HG03064 (cell line): ENCODE measurements around the gene OXCT1.
"Not testable (repeated sequence)": the region's sequence is repeated elsewhere in the genome, so short reads cannot be mapped to it uniquely, and the experiment has no call there.

Source experiments
- ATAC-seq: cut with Tn5 transposase; IDR thresholded peaks from one replicate; pipeline ENCODE4 v1.9.1; 2021; ENCODE audit warnings: low read depth; ENCODE audit not compliant: unreplicated experiment

The OXCT1 gene

DNA sequence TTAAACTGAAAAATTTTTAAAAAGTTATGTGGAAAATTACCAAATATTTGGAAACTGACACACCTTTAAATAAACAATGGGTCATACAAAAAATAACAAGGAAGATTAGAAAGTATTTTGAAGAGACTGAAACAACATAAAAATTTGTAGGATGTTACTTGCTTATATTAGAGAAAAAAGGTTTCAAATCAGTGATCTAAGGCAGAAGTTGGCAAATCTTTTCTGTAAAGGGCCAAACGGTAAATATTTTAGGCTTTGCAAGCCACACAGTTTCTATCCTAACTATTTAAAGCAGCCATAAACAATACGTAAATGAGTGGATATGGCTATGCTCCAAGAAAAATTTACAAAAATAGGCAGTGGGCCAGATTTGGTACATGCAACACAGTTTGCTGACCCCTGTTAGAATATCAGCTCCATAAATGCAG is 81.3 kb downstream of the OXCT1 start:
- no peak for ATAC-seq

DNA sequence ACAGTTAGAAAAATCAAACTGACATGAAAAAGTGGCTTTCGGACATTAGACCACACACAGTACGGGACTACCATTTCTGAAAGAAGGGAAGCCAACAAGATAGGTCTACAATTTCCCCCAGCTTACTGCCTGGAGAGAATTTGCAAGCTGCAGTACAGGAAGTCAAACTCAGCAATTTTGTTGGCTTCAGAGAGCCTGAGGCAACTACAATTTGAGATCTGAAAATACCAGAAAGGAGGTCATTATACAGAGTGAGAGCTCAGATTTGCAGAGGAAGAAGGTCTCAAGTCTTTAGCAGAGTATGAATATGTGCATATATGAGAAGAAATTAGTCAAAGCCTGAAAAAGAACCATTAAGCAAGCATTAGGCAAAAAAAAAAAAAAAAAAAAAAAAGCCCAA is 83.0 kb downstream of the OXCT1 start:
- no peak for ATAC-seq

DNA sequence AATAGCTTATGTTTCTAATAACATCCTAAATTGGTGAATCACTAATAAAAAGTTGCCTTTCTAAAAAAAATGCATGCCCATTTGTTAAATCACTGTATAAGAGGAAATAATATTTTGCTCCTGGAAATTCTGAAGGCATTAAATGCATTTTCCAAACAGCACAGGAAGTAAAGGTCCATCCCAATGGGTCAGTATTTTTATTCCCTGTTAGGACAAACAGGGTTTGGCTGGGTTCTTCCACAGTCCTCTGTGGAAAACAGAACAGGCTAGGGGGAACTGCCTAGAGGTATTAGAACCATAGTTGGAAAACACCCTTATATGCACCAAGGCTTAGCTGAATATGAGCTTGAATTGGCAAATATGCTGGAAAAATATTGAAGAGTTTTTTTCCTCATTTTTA is 85.2 kb downstream of the OXCT1 start:
- ATAC-seq = no peak

DNA sequence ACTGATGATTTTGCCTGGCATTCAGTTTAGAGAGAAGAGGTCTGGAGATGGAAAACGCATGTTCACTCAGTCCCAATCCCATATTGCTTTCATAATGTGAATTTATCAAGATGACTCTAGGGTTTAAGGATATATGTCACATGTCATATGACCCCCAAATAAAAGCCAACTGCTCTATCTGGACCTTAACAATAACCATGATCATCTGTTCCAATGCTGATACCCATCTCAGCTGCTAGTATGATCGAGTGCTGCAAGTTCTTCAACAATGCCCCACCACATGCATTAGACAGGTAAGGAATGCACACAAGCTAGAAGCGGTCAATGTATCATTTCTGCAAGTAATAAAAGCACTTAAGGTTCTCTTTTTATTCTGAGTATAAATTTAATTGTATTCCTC is 91.8 kb downstream of the OXCT1 start:
- no peak for ATAC-seq

DNA sequence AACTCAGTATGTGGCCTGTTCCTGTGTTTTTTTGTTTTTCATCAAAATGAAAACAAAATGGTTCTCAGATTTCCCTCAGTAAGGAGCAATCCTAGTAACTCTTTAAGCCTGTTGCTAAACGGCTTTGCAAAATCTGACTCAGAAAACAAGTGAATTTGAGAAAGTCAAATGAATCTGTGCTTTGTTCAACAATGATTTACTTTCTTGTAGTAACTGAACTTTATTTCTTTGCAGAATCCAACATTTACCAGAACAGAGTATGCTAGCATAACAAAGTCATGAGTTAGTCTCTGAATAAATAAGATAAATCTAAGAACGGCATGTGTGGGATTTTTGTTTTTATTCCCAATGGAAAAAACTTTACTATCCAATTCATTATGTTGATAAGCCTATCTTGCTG is 93.8 kb downstream of the OXCT1 start:
- no peak for ATAC-seq

DNA sequence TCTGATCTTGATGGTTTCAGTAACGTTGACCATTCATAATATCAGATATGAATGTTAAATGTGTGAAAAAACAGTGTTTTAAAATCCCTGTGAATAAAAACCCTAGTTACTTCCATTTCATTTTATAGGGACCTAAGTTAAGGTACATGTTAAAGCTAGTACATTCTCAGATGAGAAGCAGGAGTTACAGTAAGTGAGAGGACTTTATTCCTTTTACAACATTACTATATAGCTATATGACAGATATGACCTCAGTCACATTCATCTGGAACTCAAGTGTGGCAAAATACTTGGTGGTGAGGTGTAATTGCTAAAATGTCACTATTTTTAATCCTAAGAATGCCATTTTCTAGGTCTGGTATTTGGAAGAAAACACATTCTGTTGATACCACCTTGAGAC is 96.4 kb downstream of the OXCT1 start:
- ATAC-seq = no peak

DNA sequence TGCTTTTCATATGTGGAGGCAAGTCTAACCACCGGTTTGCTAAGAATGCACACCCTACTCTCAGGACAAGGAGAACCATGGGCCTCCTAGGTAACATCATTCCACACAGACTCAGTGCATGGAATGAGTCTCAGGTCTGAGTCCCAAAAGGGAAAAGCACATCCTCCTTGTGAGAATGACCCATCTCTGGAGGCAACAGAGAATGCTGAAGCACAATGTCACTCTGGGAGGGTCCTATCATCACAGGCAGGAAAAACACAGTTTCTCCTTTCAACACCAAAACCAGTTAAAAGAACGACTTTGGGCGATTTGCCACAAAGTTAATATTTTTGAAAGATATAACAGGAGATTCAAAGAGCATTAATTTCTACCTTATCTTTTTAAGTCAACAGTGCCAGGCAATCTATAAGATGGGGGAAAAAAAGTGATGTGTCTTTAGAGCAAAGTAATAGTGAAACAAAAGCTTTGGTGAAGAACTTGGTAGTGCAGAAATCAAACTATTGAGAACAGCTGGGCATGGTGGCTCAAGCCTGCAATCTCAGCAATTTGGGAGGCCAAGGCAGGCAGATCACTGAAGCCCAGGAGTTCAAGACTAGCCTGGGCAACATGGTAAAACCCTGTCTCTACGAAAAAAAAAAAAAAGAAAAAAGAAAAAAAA is 97.3 kb downstream of the OXCT1 start:
- peak; percentile 43 for ATAC-seq

DNA sequence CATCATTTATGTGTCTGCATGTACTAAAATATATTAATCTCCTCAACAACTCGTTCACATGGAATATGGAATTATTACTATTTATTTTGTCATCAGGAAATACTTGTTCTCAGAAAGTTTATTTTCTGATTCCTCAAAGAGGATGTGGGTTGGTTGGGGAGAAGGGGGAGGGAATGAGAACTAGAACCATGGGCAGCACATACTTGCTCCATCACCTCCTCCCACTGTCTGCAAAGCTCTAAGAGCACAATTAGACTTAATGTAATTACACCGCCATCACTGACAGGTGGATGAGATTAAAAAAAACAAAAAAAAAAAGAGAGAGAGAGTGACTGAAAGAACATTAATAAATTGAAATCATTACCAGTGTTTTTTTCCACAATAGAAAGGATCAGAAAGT is 98.2 kb downstream of the OXCT1 start:
- no peak for ATAC-seq

DNA sequence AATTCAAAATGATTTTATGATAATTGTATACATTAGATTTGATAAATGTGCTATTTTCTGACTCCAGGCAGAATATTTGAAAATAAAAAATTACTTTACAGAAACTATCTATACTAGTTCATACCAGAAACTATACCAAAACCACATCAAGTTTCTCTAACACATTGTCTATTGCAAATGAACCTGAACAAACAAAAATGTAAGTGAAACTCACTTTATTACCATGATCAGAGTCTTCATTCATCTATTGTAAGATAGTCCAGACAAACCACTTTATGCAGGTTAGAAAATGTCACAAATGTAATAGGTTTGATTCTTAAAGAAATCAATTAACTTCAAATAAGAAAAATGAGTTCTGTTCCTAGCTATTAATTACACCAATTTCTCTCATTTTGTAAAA is 99.4 kb downstream of the OXCT1 start:
- peak; percentile 88 for ATAC-seq

DNA sequence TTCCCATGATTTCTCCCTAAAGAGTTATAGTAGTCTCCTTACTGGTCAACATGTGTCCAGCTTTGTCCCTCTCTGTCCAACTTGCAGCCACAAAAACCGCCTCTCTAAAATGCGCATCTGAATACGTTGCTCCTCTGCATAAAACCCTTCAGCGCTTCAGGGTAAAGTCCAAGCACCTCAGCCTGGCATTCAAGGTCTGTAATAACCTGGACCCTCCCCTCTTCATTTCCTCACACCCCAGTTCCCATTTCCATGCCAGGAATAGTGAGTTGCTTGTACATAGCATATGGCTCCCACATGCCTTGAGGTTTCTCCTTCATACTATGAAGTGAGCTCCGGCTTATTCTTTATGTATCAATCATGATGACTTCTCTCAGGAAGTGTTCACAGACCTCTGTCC is 101.5 kb downstream of the OXCT1 start:
- ATAC-seq = no peak

DNA sequence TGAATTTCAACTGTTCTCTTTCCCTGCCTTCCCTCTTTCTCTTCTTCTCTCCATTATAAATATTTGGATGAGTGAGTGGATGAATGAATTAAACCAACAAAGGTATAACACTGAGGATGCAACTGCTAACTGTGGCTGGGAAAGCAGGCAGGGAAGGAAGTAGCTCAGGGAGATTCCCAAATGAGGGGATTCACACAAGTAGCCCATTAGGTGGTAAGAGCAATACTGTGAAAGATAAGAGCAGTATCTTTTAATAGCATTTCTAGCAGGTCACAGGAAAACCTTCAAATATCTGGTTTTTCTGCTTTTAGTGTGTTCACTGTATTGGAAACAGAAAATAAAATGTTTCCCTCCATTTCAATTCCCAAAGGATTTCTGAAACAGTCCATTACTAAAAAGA is 105.6 kb downstream of the OXCT1 start:
- no peak for ATAC-seq

DNA sequence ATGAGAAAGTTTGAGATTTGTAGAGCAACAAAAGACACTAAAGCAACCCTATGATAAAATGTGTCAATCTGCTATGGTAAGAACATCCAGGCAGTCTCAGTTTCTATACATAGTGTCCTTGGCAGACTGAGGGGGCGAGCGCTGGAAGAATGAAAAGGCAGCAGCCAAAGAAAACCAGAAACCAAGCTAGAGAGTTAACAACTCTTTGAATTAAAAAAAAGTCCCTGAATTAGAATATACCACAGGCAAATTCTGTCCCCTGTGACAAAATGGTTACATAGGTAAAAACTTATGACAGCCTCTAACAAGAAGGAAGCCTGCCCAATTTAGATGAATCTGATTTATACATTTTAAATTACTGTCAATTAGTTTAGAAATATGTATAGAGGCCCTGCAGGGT is 106.7 kb downstream of the OXCT1 start:
- no peak for ATAC-seq

DNA sequence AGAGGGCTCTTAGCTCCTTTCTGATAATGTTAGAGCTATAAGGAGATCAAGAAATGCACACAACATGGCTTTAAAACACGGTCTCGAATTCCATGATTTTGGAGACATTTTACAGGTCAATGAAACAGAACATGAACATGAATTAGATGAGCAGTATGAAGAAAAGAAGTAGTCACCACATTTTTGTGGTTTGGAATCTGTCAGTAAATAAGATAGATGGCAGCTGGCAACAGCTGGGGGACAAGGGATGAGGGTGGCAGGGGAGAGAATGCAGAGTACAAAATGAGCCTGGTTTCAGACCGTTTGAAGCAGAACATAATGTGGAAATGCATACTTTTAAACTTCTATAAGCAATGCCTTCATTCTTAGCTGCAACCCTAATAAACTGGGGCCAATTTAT is 107.1 kb downstream of the OXCT1 start:
- no peak for ATAC-seq

DNA sequence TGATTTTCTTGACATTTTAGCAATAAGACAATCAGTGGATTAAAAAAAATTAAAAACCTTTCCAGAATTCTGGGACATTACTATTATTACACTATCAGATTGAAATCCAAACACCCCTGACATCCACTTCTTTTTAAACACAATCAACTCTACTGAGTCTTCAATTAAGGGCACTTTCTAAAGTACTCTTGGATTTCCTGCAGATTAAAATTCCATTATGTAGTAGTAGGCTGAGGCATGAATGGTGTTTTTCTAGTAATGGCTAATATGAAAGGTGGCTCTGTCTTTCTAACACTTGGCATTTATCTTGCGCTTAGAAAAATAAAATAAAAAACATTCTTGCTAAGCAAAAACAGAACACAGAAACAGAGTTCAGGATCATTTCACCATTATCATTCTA is 107.8 kb downstream of the OXCT1 start:
- no peak for ATAC-seq

DNA sequence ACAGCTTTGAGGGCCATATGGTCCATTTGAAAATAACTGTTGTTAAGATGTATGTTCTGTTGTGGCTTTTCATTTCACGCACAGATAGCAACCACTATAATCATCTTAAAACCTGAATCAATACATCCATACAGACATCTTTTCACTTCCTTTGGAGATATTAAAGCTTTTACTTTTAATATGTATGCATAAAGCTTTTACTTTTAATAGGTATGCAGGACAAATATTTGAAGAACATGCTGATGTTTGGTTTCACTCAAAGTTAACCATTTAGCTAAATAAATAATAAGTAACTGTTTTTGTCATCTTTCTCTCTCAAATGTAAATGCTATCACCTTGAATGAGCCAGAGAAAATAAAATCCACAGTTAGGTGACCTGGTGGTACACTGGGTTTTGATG is 108.6 kb downstream of the OXCT1 start:
- ATAC-seq = no peak

DNA sequence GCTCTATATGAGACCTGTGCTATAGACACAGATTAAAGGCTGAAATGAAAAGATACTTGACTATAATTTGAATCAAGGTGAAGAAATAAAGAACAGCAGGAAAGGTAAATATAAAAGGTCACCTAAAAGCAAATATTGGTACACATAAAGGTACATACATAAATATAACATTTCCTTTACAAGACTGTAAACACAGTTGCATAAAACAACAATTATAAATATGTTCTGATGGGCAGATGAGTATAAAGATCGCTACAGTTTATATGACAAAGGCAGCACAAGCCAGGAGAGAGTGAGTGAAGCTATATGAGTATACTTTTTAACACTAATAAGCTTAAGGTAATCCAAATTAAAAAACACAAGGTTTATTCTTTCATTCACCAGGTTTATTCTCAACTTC is 114.5 kb downstream of the OXCT1 start:
- no peak for ATAC-seq

DNA sequence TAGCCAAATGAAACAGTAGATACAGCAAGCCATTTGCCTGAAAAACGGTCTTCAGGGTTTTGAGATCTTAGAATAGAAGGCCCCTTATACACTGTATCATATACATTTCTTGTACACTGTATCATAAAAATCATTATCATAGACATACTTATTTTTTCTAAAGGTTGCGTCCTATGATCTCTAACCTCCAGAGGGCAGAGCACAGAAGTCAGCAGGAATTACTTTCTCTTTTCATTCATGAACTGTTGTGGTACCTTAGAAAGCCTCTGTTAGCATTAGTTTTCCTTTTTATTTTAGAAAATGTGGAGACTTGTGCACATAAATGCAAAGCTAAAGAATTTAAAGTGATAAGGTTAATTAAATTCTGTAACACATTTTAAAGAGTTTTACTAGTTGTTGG is 115.4 kb downstream of the OXCT1 start:
- no peak for ATAC-seq

DNA sequence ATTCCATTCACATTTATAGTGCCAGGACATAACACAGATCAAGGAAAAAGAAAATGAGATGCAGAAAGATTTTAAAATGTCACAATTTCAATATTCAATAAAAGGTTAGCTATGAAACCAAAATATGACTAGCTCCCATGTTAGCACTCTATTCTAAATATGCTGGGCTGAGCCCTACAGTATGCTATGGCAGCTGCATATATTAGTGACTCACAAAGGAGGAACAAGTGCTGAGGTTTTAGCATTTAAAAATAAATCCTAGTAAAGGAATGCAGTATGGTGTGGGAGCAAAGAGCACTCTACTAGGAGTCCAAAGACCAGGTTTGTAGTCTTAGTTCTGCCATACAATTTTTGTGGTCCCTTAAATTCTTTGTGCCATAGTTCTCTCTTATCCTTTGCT is 118.4 kb downstream of the OXCT1 start:
- no peak for ATAC-seq

DNA sequence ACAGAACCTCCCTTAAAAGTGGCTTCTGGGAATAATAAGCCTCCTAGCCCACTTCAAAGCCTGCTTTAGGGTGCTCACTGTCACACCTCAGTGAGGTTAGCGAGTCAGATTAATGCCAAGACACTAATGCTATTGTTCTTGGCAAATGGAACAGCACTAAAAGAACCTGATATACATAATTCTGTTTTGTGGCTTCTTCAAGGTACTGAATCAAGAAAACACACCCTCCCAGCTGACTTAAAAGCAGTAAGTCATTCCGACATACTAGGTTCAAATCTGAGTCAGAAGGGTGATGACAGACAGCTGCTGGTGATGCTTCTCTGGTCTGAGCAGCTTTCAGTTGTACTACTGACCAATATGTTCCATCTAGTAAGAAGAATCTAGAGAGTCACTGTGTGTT is 121.6 kb downstream of the OXCT1 start:
- ATAC-seq = peak; percentile 99

DNA sequence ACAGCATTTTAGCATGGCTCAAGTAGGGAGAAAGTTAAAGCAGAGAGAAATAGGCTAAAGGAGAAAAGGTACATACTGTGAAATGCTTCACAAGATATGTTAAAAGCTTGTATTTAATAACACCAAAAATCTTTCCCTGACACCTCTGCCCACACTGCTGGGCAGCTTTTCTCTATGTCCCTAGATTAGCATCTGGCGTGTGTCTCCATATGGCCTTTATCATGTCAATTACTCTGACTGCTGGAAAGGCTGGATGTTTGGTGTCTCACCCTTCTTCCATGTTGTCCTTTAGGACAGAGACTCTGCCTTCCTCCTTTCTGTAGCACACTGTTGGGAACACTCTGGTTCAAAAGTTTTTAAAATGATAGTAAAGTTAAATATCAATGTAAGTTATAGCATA is 122.5 kb downstream of the OXCT1 start:
- no peak for ATAC-seq

DNA sequence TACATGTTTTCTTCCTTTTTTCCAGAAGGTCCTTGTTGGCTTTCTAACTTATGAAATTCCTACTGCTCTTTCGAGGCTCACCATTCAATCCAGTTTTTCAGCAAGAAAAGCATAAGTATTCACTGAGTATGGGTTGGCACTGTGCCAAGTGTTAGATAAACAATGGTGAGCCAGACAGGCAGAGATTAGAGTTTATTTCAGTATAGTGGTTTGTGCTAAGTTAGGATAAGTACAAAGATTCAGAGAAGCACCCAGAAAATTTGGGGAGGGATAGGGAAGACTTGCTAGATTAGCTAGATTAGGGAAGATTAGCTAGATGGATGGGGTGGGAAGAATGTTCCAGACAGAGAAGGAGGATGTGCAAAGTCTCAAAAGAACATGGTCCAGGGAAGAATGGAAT is 122.9 kb downstream of the OXCT1 start:
- ATAC-seq = no peak

DNA sequence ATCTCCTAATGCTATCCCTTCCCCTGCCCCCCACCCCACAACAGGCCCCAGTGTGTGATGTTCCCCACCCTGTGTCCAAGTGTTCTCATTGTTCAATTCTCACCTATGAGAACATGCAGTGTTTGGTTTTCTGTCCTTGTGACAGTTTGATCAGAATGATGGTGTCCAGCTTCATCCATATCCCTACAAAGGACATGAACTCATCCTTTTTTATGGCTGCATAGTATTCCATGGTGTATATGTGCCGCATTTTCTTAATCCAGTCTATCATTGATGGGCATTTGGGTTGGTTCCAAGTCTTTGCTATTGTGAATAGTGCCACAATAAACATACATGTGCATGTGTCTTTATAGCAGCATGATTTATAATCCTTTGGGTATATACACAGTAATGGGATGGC is 127.6 kb downstream of the OXCT1 start:
- not testable (repeated sequence) for ATAC-seq

DNA sequence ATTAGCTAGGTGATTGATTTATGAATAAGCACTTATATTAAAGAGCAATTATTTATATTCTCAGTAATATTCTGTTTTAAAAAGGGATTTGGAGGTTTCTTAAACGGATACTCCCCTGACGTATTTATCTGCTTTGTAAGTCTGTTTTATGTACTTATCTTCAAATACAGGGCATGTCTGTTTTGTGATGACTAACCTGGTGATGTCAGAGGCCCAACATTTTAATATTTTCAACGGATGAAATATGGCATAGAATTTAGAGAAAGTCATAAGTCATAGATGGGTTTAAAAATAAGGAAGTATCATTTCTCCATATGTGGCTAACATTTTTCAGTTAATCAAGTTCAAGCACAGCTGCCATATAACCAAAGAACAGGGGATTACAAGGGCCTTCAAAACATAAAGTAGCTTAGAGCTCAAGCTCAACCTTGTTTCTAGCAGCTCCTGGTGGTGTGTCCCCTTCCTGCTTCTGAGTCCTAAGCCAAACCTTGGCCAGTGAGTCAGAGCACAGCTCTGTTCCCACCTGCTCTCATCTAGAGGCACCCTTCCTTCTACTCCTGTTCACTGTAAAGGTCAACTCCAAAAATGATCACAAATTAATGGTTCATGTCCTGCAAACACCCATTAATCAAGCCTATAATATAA is 131.4 kb downstream of the OXCT1 start:
- no peak for ATAC-seq
